ENCODE measurements around the gene TFIP11.

Gene TFIP11

DNA sequence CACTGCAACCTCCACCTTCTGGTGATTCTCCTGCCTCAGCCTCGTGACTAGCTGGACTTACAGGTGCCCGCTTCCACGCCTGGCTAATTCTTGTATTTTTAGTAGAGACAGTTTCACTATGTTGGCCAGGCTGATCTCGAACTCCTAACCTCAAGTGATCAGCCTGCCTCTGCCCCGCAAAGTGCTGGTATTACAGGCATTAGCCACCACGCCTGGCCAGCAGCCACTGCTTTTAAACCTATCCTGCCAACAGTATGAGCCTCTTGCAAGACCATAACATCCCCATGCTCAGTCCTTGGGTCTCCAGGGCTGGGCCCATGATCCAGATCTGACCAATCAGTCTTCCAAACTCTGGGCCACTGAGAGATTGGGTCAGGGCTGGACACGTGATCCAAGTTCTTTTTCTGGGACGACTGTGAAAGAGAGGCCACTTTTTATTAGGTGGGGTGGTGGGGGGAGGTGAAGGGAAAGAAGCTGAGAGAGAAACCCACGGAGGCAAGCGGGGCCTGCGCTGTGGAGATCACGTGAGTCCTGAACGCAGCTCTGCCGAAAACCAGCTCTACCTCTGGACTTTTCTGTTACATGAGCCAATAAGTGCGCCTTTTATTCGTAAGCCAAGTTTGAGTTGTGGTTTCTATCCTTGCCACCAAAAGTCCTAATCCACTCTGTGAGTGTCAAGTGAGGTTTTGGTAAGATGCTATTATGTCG, 65.3 kb downstream of the TFIP11 start:
- no peak for DNase-seq

DNA sequence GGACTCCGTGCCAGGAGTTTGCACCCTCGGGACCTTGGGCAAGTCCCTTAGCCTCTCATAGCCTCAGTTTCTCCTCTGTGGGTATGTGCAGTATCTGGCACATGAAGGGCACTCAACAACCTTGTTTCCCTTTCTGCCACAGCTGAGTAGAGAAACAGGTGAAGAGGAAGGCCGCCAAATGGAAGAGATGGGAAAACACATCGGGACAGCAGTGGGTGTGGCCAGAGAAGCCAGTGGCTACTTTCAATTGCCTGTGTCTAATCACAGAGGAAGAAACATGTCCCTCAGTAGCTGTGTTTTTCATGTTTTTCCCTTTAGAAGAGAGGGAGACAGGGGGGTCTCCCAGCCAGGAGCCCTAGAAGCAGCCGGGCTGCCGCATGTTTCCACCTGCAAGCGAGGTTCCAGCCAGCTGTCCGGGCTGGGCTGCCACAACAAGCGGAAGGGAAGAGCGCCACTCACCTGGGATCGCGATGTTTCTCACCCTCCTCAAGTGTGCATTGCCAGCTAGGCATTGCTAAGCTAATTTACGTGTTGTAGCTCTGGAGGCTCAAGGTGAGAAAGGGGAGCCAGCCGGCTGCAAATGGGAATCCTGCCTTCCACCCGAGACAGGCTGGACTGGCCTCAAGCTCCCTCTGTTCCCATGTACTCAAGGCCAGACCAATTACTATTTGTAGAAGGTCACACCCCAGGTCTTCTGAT, 66.5 kb downstream of the TFIP11 start:
- no peak for DNase-seq

DNA sequence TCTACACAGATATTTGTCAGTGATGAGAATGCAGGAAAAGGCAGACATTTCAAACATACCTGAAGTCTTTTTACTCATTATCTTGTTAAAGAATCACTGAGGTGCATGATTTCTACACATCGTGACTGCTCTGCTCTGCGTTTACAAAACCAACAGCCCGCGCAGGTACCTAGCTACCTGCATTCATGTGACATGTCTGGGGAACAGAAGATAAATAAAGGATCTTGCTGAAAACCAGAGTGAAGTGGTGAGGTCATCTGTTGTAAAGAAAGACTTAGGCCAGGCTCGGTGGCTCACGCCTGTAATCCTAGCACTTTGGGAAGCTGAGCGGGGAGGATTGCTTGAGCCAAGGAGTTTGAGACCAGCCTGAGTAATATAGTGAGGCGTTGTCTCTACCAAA, 67.5 kb downstream of the TFIP11 start:
- no peak for DNase-seq

DNA sequence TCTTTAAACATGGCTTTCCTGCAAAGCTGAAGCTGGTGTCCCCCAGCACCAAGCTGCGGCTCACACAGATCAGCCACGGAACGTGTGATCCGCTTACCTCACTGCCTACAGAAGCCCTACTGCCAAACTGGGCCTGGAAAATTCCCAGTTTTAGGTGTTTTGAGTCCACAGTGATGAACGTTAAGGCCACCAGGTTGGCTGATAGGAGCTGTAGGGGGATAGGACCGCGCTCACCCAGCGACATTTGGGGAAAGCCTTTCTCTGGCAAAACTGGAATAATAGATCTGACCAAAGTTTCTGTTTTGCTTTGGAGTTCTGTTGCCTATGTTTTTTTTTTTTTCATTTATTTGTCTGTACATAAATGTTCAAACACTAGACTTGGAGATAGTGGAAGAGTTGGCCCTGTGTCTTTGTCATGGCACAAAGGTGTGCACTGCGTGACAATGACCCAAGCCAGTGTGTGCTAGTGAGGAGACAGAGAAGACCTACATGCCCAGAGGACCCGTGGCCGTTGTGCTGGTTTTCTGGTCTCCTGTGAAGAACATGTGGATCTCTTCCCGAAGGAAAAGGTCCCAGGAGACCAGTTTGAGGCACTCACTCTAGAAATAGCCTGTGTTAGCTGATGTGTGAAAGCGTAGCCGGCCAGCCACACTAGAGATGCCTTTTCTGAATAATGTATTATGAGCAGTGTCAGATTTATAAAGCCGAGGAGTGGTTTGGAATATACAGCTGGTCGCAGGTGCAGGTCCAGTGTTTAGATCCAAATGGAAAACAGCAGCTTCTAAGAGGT, 68.2 kb downstream of the TFIP11 start:
- no peak for DNase-seq

DNA sequence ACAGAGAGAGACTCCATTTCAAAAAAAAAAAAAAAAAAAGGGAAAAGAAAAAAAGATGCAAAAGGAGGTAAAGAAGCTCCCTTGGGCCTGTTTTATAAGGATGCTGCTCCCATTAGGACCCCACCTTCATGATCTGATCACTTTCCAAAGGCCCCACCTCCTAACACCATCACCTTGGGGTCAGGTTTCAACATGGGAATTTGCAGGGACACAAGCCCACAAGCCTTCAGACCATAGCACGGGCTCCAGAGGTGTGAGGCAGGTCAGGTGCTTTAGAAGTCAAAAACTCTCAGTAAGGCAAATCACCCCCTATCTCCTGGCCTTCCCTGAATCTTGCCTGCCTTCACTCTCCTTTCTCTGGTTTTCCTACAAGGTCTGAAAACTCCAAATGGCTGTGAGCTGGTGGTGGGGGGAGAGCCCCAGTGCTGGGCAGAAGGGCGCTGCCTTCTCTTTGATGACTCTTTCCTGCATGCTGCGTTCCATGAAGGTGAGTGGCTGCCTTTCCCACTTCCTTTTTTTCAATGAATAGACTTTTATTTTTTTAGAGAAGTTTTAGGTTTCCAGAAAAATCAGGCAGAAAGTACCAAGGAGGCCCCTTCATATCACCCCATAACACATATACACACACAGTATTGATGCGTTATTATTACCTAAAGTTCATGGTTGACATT, 70.1 kb downstream of the TFIP11 start:
- no peak for DNase-seq
